Naive B cell (primary cell): ENCODE results near the gene AKR7A3. TPM values are rescaled to one million over a fixed set of nuclear protein-coding genes. Genes with fewer than 3 reads are reported as not detected.
A peak's percentile ranks its signal among the peaks of the same experiment; 100 is the strongest.
"Not testable (repeated sequence)": the region's sequence is repeated elsewhere in the genome, so short reads cannot be mapped to it uniquely, and the experiment has no call there.

ENCODE experiments used
- ATAC-seq, 2 donors: fragments of 150-1000 bp; cut with Tn5 transposase; 2 replicates each; pipeline ENCODE4 v1.10.0; 2021; ENCODE audit warnings: low read depth in 2 of 2, mild to moderate bottlenecking in 2 of 2, moderate library complexity in 2 of 2
- DNase-seq: peaks from one replicate; pipeline ENCODE4 v3.0.0; 2022
- H3K27ac Mint-ChIP-seq, 6 donors: one replicate each; pipeline ENCODE4 v1.8.0; 2020 to 2022; ENCODE audit warnings: mild to moderate bottlenecking in 6 of 6, mixed read lengths in 6 of 6, moderate library complexity in 5 of 6, inconsistent platforms in 2 of 6
- H3K27me3 Mint-ChIP-seq, 3 donors: one replicate each; pipeline ENCODE4 v1.8.0; 2021 to 2022; ENCODE audit warnings: mixed read lengths in 3 of 3, mild to moderate bottlenecking in 1 of 3
- H3K36me3 Mint-ChIP-seq, 2 donors: one replicate each; pipeline ENCODE4 v1.8.0; 2020 to 2022; ENCODE audit warnings: mixed read lengths in 2 of 2, inconsistent platforms in 1 of 2, mild to moderate bottlenecking in 1 of 2
- H3K4me1 Mint-ChIP-seq, 3 donors: one replicate each; pipeline ENCODE4 v1.8.0; 2020 to 2022; ENCODE audit warnings: mixed read lengths in 3 of 3, inconsistent platforms in 1 of 3, mild to moderate bottlenecking in 1 of 3, moderate library complexity in 1 of 3
- H3K4me3 Mint-ChIP-seq, 8 donors: one replicate each; pipeline ENCODE4 v1.8.0; 2020 to 2022; ENCODE audit warnings: mild to moderate bottlenecking in 8 of 8, mixed read lengths in 8 of 8, moderate library complexity in 8 of 8, inconsistent platforms in 2 of 8
- H3K9me3 Mint-ChIP-seq, 7 donors: one replicate each; pipeline ENCODE4 v1.8.0; 2020 to 2022; ENCODE audit warnings: mixed read lengths in 7 of 7, mild to moderate bottlenecking in 5 of 7, inconsistent platforms in 2 of 7, moderate library complexity in 1 of 7
- polyA plus RNA-seq, 6 donors: library from polyadenylated mRNA; unstranded; fragments of 300-500 nt; fragmentation: Illumina TruSeq; gene quantifications; one replicate each; pipeline ENCODE4 v1.2.3, GENCODE V29; 2021; ENCODE audit warnings: low read depth in 6 of 6

AKR7A3 gene
- polyA plus RNA-seq, 6 donors from 2014 or later, result 0.21 TPM; not detected in 5

DNA sequence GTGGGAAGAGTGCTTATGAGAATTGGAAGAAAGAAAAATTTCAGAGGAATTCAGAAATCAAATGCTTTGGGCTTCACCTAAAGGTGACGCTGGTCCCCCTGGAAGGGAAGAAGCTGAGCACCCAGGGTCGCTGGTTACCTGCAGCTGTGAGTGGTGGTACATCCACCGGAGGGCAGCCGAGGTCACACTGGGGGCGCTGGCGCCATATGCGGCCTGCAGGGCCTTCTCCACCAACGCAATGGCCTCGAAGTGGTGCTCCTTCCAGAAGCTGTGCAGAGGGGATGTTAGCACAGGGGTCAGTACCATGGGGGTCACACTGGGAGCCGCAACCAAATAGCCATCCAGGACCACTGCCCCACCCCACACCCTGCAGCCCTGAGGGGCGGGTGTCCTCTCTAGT, 17.3 kb upstream of the AKR7A3 start:
- no peaks in the 10 kb centered on the region for H3K9me3 Mint-ChIP-seq
- peaks cover 8 to 17% (median 11%) of the 10 kb centered on the region in 3 donors for H3K4me1 Mint-ChIP-seq

DNA sequence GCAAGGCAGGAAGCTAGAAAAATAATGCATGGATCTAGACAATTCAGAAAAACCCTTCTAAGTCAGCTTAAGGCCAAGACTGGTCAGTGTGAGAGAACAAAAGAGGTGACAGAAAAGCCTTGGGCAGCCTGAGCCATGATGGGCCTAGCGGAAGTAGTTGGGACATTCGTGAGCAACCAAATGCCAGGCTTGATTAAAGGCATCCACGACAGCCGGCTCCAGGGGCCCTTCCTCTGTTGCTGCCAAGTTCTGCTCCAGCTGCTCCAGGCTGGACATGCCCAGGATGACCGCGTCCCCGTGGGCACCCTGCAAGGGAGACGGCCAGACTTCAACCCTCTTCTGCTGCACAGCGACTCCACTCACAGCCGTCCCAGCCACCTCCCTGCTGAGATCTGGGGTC, 15.5 kb upstream of the AKR7A3 start:
- H3K4me1 Mint-ChIP-seq, ATAC-seq, H3K4me3 Mint-ChIP-seq, H3K27ac Mint-ChIP-seq, H3K27me3 Mint-ChIP-seq, H3K9me3 Mint-ChIP-seq, DNase-seq: not testable (repeated sequence)
- peaks cover 31 to 32% of the 10 kb centered on the region in 2 donors for H3K36me3 Mint-ChIP-seq

More for the DNA sequence above, 17.3 kb upstream of the AKR7A3 start:
- ATAC-seq (no peak), DNase-seq (no peak)
- Mint-ChIP-seq H3K27ac (no peak overlapping the region), H3K36me3 (peaks cover 22 to 32% of the 10 kb centered on the region in 2 donors), H3K4me3 (no peak overlapping the region), H3K27me3 (no peaks in the 10 kb centered on the region)

GRCh38 chr1:19300211-19300610, 11.6 kb upstream of the AKR7A3 start:
- Mint-ChIP-seq H3K4me1 (peaks cover 0 to 4% (median 0%) of the 10 kb centered on the region in 3 donors), H3K27ac (no peak overlapping the region)
- no peak for ATAC-seq

GRCh38 chr1:19294638-19295037, 6.1 kb upstream of the AKR7A3 start:
- H3K9me3 Mint-ChIP-seq, result peaks cover 9 to 33% (median 23%) of the 10 kb centered on the region in 7 donors
- H3K27ac Mint-ChIP-seq, result no peak overlapping the region
- no peak overlapping the region for H3K4me3 Mint-ChIP-seq
- ATAC-seq, result no peak
- H3K36me3 Mint-ChIP-seq, result peaks cover 19 to 41% of the 10 kb centered on the region in 2 donors
- no peak for DNase-seq
- peaks cover 4 to 5% (median 4%) of the 10 kb centered on the region in 3 donors for H3K27me3 Mint-ChIP-seq
- H3K4me1 Mint-ChIP-seq, result peaks cover 0 to 4% (median 0%) of the 10 kb centered on the region in 3 donors

More at GRCh38 chr1:19300211-19300610, 11.6 kb upstream of the AKR7A3 start:
- H3K27me3 Mint-ChIP-seq, result no peaks in the 10 kb centered on the region
- H3K4me3 Mint-ChIP-seq, result no peak overlapping the region
- peaks cover 31 to 35% of the 10 kb centered on the region in 2 donors for H3K36me3 Mint-ChIP-seq
- H3K9me3 Mint-ChIP-seq, result peaks cover 3 to 13% (median 8%) of the 10 kb centered on the region in 7 donors
- DNase-seq, result no peak

GRCh38 chr1:19289244-19289643, 674 bp upstream of the AKR7A3 start:
- Mint-ChIP-seq H3K9me3 (peaks cover 3 to 13% (median 6%) of the 10 kb centered on the region in 7 donors), H3K27me3 (peaks cover 8 to 23% (median 18%) of the 10 kb centered on the region in 3 donors), H3K4me3 (peak overlapping the region; percentile 18 to 89 (median 72)), H3K27ac (peak overlapping the region in 1 of 6 donors; percentile 49), H3K4me1 (peaks cover 4 to 13% (median 10%) of the 10 kb centered on the region in 3 donors), H3K36me3 (peaks cover 9 to 13% of the 10 kb centered on the region in 2 donors)
- no peak for DNase-seq
- no peak for ATAC-seq

DNA sequence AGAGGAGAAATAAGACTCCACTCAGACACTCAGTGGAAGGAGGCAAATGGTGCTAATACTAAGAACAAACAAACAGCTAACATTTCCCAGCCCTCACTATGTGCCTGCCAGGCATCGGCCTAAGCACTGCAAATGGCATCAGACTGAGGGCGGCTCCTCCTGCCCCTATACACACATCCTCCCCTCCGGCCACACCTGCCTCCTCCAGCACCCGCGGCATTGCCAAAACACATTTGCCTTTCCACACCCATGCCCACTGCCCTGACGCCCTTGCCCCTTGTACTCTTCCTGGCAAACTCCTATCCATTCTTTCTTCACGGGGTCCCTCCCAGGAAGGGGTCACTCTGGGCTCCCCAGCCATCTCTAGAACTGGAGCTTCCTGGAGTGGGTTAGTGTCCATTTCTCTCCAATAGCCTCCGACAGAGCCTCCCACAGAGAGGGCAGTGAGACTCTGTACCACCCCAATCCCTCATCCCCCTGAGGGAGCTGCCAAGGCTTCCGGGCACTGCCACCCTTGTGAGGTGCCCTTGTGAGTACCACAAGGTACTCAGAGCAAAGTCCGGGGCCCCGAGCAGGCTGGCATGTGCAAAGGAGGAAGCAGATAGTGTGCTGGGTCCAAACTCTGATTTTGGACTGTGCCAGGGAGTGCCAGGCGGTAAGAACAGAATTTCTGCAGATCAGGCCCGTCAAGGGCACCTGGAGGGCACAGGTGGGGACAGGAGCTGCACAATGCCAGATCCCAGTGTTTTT, 959 bp downstream of the AKR7A3 start:
- Mint-ChIP-seq H3K9me3 (peaks cover 0 to 8% (median 0%) of the 10 kb centered on the region in 7 donors), H3K27me3 (peaks cover 8 to 23% (median 18%) of the 10 kb centered on the region in 3 donors), H3K4me1 (peaks cover 4 to 13% (median 10%) of the 10 kb centered on the region in 3 donors), H3K36me3 (peaks cover 7 to 8% of the 10 kb centered on the region in 2 donors), H3K4me3 (peak overlapping the region in 7 of 8 donors; percentile 74 to 89 (median 80)), H3K27ac (peak overlapping the region in 2 of 6 donors; percentile 9 to 43)
- ATAC-seq (no peak), DNase-seq (no peak)

- H3K36me3 Mint-ChIP-seq, DNase-seq, H3K27ac Mint-ChIP-seq, H3K4me3 Mint-ChIP-seq, ATAC-seq, H3K9me3 Mint-ChIP-seq: not testable (repeated sequence)
- Mint-ChIP-seq H3K27me3 (peaks cover 8 to 23% (median 18%) of the 10 kb centered on the region in 3 donors), H3K4me1 (peaks cover 4 to 13% (median 10%) of the 10 kb centered on the region in 3 donors)
Observed at GRCh38 chr1:19285807-19286206, 2.8 kb downstream of the AKR7A3 start.

DNA sequence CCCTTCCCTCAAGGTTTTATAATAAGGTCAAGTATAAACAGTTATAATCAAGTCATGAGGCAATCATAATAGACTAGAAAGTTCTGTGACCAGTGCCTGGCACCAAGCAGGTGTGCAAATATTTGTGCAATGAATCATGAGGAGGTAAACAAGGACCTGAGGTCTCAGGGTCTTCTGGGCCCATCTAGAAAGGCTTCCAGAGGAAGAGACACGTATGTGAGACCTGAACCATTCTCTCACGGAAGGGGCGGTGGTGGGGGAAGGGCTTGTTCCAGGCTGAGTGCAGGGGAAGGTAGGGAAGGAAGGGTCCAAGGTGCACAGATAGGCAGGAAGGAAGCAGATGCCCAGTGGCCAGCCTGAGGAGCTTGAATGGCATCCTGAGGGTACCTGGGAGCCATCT, 3.2 kb downstream of the AKR7A3 start:
- peaks cover 4 to 13% (median 10%) of the 10 kb centered on the region in 3 donors for H3K4me1 Mint-ChIP-seq
- not testable (repeated sequence) for ATAC-seq, H3K9me3 Mint-ChIP-seq

DNA sequence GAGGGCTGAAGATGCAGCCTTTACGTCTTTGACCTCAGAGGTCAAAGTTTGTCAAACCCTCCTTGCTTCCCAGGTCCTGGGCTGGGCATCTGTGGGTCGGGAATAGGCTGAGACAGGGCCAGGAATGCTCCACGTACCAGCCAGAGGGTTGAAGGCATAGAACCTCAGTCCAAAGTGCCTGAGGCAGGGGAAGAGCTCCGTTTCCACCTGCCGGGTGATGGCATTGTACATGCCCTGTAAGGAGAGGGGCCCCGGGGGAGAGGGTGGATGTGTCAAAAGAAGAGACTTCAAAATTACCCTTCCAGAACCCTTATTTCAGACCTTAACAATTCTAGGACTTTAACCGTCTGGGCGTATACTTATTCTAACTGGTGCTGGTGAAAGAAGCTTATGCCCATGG, 3.7 kb downstream of the AKR7A3 start:
- ATAC-seq, result no peak
- H3K4me3 Mint-ChIP-seq, result no peak overlapping the region

More for the DNA sequence above, 3.2 kb downstream of the AKR7A3 start:
- DNase-seq, H3K4me3 Mint-ChIP-seq, H3K27ac Mint-ChIP-seq, H3K36me3 Mint-ChIP-seq: not testable (repeated sequence)
- H3K27me3 Mint-ChIP-seq, result peaks cover 8 to 23% (median 18%) of the 10 kb centered on the region in 3 donors

GRCh38 chr1:19283891-19284290, 4.7 kb downstream of the AKR7A3 start:
- peaks cover 0 to 11% (median 7%) of the 10 kb centered on the region in 3 donors for H3K27me3 Mint-ChIP-seq
- H3K27ac Mint-ChIP-seq, result no peak overlapping the region
- peaks cover 0 to 3% (median 0%) of the 10 kb centered on the region in 7 donors for H3K9me3 Mint-ChIP-seq
- no peak for DNase-seq
- H3K4me3 Mint-ChIP-seq, result no peak overlapping the region
- H3K4me1 Mint-ChIP-seq, result peaks cover 4 to 8% (median 5%) of the 10 kb centered on the region in 3 donors
- no peak for ATAC-seq
- H3K36me3 Mint-ChIP-seq, result no peaks in the 10 kb centered on the region

More for the DNA sequence above, 3.7 kb downstream of the AKR7A3 start:
- H3K27me3 Mint-ChIP-seq, result peaks cover 6 to 21% (median 17%) of the 10 kb centered on the region in 3 donors
- H3K4me1 Mint-ChIP-seq, result peaks cover 4 to 13% (median 10%) of the 10 kb centered on the region in 3 donors
- H3K27ac Mint-ChIP-seq, result no peak overlapping the region
- no peaks in the 10 kb centered on the region for H3K9me3 Mint-ChIP-seq
- H3K36me3 Mint-ChIP-seq, result no peaks in the 10 kb centered on the region
- DNase-seq, result no peak

DNA sequence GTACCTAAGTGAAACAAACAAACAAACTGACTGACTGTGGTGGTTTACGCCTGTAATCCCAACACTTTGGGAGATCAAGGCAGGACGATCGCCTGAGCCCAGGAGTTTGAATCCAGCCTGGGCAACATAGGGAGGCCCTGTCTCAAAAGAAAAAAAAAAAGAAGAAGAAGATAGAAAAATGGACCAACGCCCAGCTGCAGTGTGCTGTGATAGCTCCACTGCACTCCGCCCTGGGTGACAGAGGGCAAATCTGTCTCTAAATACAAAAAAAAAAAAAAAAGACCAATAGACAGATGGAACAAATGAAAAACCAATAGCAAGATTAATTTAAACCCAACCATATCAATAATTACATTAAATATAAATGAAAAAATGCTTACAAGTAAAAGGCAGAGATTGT, 13.9 kb downstream of the AKR7A3 start:
- H3K9me3 Mint-ChIP-seq, result peaks cover 0 to 30% (median 18%) of the 10 kb centered on the region in 7 donors
- peaks cover 12 to 15% of the 10 kb centered on the region in 2 donors for H3K36me3 Mint-ChIP-seq
- peaks cover 13 to 36% (median 14%) of the 10 kb centered on the region in 3 donors for H3K27me3 Mint-ChIP-seq
- peak overlapping the region in 1 of 6 donors; percentile 54 for H3K27ac Mint-ChIP-seq
- ATAC-seq (no peak), DNase-seq (no peak)
- H3K4me1 Mint-ChIP-seq, result peaks cover 0 to 8% (median 6%) of the 10 kb centered on the region in 3 donors
- no peak overlapping the region for H3K4me3 Mint-ChIP-seq

DNA sequence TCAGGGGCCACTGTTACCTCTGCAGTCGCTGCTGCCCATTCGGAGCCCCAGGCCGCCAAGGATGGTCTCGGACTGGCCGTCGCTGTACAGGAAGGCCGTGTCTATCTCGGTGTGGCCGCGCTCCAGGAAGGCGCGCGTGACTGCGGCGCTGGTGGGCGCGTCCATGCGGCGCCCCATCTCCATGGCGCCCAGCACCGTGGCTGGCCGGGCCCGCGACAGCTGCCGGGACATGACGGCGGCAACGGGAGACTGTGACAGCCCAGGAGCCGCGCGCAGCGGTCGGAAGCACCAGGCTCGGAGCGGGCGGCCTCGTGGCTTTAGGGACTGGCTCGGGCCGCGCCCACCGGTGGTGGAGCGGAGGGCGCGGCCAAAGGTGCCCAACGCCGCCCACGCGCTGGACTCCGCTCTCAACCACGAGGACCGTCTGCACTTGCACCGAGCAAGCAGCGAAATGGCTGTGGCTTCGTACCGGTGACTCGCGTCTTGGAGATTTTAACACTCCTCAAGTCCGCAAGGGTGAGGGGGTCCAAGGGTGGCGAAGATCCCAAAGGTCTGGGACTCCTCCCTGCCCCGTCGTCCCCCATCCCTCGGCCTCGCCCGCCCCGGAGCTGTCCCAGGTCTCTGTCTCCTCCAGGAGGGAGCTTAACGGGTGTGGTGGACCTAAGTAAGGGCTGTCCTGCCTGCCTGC, 14.6 kb downstream of the AKR7A3 start:
- not testable (repeated sequence) for ATAC-seq

DNA sequence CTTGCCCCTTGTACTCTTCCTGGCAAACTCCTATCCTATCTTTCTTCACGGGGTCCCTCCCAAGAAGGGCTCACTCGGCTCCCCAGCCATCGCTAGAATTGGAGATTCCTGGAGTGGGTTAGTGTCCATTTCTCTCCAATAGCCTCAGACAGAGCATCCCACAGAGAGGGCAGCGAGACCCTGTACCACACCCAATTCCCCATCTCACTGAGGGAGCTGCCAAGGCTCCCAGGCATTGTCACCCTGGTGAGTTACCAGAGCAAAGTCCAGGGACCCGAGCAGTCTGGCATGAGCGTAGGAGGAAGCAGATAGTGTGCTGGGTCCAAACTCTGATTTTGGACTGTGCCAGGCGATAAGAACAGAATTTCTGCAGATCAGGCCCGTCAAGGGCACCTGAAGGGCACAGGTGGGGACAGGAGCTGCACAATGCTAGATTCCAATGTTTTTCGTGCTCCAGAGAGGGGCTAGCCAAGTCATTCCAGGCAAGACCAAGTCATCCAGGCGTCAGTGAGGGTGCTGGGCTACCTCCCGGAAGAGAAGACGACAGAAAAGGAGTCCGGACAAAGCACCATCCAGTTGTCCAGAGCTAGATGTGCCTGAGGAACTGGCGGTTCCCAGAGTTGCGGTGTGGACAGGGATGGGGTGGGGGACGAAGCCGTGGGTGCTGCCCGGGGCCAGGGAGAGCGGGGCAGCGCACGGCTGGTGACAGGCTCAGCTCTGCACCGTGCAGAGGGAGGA, 15.3 kb downstream of the AKR7A3 start:
- ATAC-seq (no peak), DNase-seq (no peak)
- Mint-ChIP-seq H3K9me3 (peaks cover 0 to 27% (median 18%) of the 10 kb centered on the region in 7 donors), H3K4me1 (peaks cover 0 to 8% (median 6%) of the 10 kb centered on the region in 3 donors), H3K4me3 (no peak overlapping the region), H3K27ac (no peak overlapping the region), H3K27me3 (peaks cover 13 to 36% (median 14%) of the 10 kb centered on the region in 3 donors), H3K36me3 (peaks cover 12 to 15% of the 10 kb centered on the region in 2 donors)

More for the DNA sequence above, 14.6 kb downstream of the AKR7A3 start:
- not testable (repeated sequence) for DNase-seq, H3K4me1 Mint-ChIP-seq, H3K4me3 Mint-ChIP-seq
- Mint-ChIP-seq H3K36me3 (peaks cover 12 to 15% of the 10 kb centered on the region in 2 donors), H3K27ac (peak overlapping the region in 1 of 6 donors; percentile 54), H3K27me3 (peaks cover 13 to 36% (median 14%) of the 10 kb centered on the region in 3 donors), H3K9me3 (peaks cover 0 to 27% (median 18%) of the 10 kb centered on the region in 7 donors)
